Activated T-cell treated with anti-CD3 and anti-CD28 coated beads, Interleukin-2, amount 50 U/mL, for 48 hours (primary cell): ENCODE data around the gene IGFBP3.
"Not testable (repeated sequence)": the region's sequence is repeated elsewhere in the genome, so short reads cannot be mapped to it uniquely, and the experiment has no call there.

ENCODE experiments used
- DNase-seq, 2 experiments: peaks; one replicate each; pipeline ENCODE4 v3.0.0-alpha.2; 2020

Gene IGFBP3

GRCh38 chr7:45920502-45921380, at the start of gene IGFBP3:
Gene IGFBP3 (minus strand): TSS chr7:45921272. CDS start chr7:45921140, 132 bp downstream.
- DNase-seq, result peak; percentile 39 to 48

DNA sequence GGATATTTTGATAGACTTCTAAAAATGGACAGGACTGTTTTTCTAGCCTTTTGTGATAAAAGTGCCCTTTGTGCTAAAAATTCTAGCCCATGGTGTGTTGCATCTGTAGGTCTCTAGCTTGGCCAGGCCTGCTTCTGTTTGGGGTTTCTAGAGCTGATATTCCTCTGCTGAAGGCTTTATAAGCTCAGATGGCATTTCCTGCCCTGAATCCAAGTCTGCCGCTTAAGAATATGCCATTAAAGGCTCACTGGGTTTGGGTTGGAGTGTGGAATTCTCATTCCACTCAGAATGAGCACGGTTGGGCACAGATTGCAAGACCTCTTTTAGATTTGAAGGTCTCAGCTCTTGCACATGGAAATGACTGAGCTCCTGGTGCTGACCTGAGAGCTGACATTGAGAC, 49.4 kb upstream of the IGFBP3 start:
- DNase-seq, result no peak

GRCh38 chr7:45969940-45970339, 48.9 kb upstream of the IGFBP3 start:
- no peak for DNase-seq

GRCh38 chr7:45968856-45969541, 47.9 kb upstream of the IGFBP3 start:
- DNase-seq, result no peak

GRCh38 chr7:45968312-45968711, 47.2 kb upstream of the IGFBP3 start:
- DNase-seq, result no peak

- DNase-seq, result no peak
Measured at GRCh38 chr7:45967591-45968157, 46.6 kb upstream of the IGFBP3 start.

GRCh38 chr7:45962861-45963260, 41.8 kb upstream of the IGFBP3 start:
- DNase-seq, result no peak

- no peak for DNase-seq
Measured at GRCh38 chr7:45957721-45958120, 36.6 kb upstream of the IGFBP3 start.

DNA sequence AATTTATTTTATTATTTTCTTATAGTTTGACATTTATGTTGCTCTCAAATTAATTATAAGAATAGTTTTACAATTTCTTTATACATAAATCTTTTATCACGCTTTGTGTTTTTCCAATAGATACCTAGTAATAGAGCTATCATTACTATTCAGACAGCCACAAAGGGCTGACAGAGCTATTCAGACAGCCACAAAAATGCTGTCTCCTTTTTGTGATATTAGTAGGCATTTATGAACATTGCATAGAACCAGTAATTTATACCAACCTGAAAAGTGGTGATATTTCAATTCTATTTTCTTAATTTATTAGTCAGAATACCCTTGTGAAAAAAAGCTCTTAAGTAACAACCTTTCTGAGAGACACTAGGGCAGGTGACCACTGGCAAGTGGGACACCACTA, 34.2 kb upstream of the IGFBP3 start:
- DNase-seq, result no peak

DNA sequence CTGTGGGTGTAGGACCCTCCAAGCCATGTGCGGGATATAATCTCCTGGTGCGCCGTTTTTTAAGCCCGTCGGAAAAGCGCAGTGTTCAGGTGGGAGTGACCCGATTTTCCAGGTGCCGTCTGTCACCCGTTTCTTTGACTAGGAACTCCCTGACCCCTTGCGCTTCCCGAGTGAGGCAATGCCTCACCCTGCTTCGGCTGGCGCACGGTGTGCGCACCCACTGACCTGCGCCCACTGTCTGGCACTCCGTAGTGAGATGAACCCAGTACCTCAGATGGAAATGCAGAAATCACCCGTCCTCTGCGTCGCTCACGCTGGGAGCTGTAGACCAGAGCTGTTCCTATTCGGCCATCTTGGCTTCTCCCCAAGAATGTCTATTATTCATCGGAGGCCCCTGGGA, 32.0 kb upstream of the IGFBP3 start:
- DNase-seq, result not testable (repeated sequence)

DNA sequence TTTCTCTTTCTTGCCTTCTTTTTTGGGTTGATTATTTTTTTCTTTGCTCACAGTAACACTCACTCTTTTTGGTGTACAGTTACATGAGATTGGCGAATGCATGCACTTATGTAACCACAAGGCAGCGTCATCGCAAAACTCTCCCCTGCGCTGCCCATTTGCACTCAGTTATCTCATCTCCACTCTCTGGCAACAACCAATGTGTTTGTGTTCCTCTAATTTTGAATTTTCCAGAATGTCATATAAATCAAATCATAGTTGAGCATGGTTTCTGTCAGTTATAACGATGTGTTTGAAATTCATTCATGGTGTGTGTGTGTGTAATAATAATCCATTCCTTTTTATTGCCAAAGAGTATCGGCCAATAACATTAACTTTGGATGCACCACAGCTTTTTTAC, 23.0 kb upstream of the IGFBP3 start:
- DNase-seq, result no peak

- no peak for DNase-seq
Measured at GRCh38 chr7:45940939-45941338, 19.9 kb upstream of the IGFBP3 start.

DNA sequence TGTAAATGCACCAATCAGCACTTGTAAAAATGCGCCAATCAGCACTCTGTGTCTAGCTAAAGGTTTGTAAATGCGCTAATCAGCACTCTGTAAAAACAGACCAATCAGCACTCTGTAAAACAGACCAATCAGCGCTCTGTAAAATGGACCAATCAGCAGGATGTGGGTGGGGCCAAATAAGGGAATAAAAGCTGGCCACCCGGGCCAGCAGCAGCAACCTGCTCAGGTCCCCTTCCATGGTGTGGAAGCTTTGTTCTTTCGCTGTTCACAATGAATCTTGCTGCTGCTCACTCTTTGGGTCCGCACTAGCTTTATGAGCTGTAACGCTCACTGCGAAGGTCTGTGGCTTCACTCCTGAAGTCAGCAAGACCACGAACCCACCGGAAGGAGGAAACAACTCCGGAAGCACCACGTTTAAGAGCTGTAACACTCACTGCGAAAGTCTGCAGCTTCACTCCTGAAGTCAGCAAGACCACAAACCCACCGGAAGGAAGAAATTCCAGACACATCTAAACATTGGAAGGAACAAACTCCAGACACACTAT, 19.2 kb upstream of the IGFBP3 start:
- peak; percentile 58 to 67 for DNase-seq

DNA sequence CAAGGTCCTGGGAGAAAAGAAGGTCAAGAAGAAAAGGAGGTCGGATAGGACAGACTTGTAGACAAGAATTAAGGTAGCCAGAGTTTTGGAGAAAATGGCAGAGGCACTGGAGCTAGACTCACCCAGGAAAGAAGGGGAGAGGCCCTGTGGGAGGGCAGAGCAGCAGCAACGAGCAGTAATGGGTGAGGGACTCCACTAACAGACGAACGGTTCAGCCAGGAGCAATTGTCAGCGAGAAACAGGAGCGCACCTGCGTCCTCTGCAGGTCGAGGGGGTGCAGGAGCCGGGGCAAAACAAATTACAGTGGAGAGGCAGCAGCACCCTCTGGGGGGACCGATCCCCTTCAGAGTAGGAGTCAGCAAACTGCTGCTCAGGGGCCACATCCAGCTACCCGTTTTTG, 18.5 kb upstream of the IGFBP3 start:
- DNase-seq, result no peak

DNA sequence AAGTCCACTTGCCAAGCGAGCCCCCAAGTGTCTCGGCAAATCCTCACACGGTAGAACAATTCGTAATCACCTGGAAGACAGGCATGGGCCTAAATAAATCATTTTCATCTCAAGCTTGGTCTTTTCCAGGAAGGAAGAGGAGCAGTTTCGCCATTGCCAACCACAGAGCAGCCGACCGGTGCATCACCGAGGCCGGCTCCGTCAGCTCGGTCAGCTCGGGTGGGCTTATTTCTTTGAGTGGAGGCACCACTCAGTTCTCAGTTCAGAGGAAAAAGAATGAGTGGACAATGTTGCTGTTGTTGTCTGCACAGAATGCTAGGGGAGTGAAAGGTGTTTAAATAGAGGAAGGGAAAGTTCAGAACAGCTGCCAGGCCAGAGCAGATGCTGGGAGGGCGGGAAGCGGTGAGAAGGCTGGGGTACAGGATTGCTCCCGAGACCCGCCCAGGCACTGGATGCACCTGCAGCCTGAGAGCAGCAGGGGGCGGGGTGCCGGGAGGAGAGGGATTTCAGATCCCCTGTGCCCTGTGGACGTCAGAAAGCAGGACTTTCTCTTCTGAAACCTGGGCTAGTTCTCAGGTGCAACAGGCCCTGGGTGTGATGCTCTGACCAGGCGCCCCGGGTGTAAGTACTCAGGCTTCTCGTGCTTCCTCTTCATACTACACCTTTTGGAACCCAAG, 17.7 kb upstream of the IGFBP3 start:
- DNase-seq, result no peak

GRCh38 chr7:45937862-45938261, 16.8 kb upstream of the IGFBP3 start:
- DNase-seq, result no peak

GRCh38 chr7:45937301-45937700, 16.2 kb upstream of the IGFBP3 start:
- DNase-seq, result no peak

GRCh38 chr7:45930967-45931366, 9.9 kb upstream of the IGFBP3 start:
- no peak for DNase-seq

GRCh38 chr7:45927721-45928120, 6.6 kb upstream of the IGFBP3 start:
- no peak for DNase-seq

GRCh38 chr7:45924283-45924682, 3.2 kb upstream of the IGFBP3 start:
- no peak for DNase-seq

- DNase-seq, result no peak
Measured at GRCh38 chr7:45923818-45924217, 2.7 kb upstream of the IGFBP3 start.

- DNase-seq, result peak; percentile 72 to 76
Measured at GRCh38 chr7:45923290-45923689, 2.2 kb upstream of the IGFBP3 start.

- DNase-seq, result no peak
Measured at GRCh38 chr7:45922810-45923209, 1.7 kb upstream of the IGFBP3 start.
